GM12872 (cell line): ENCODE results near the gene FAM13B.

Experiments
- TF ChIP-seq, protein P1 (sequence below): IDR thresholded peaks from 3 replicates; pipeline ENCODE4 v1.5.1; 2011; ENCODE audit warnings: low read depth, mild to moderate bottlenecking, low read length, moderate library complexity; ENCODE audit not compliant: insufficient read depth

Gene FAM13B

DNA sequence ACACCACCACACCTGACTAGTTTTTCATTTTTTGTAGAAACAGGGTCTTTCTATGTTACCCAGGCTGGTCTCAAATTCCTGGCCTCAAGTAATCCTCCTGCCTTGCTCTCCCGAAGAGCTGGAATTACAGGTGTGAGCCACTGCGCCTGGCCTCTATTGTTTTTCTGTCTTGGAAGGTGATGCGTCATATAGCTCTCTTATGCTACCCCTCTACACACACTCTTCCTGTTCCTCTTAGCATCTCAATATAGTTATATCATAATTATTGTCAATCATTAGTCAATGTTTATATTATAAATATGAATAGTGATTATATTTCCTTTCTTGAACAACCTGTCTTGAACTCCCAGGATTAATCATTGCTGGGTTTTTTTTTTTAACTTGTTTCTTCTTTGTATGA, 136.3 kb downstream of the FAM13B start:
- TF ChIP-seq, protein P1, sequence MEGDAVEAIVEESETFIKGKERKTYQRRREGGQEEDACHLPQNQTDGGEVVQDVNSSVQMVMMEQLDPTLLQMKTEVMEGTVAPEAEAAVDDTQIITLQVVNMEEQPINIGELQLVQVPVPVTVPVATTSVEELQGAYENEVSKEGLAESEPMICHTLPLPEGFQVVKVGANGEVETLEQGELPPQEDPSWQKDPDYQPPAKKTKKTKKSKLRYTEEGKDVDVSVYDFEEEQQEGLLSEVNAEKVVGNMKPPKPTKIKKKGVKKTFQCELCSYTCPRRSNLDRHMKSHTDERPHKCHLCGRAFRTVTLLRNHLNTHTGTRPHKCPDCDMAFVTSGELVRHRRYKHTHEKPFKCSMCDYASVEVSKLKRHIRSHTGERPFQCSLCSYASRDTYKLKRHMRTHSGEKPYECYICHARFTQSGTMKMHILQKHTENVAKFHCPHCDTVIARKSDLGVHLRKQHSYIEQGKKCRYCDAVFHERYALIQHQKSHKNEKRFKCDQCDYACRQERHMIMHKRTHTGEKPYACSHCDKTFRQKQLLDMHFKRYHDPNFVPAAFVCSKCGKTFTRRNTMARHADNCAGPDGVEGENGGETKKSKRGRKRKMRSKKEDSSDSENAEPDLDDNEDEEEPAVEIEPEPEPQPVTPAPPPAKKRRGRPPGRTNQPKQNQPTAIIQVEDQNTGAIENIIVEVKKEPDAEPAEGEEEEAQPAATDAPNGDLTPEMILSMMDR, result no peak

DNA sequence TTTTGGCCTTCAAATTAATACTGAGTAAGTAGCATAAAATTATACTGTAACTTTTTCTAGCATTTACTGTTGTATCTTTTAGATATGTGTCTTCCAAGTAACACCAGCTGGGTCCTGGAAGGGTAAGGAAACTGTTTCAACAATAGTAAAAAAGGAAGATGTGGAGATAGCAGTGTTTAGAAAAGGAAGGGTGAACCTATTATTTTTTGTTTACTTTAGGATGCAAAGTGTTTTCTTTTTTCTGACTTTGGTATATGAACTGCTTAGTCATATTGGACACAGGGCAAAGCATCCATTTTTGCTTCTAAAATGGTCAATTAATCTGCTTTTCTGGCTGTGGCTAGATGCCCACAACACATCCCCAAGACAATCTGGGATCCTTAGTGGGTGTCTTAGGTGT, 138.3 kb downstream of the FAM13B start:
- TF ChIP-seq, protein P1, result no peak

DNA sequence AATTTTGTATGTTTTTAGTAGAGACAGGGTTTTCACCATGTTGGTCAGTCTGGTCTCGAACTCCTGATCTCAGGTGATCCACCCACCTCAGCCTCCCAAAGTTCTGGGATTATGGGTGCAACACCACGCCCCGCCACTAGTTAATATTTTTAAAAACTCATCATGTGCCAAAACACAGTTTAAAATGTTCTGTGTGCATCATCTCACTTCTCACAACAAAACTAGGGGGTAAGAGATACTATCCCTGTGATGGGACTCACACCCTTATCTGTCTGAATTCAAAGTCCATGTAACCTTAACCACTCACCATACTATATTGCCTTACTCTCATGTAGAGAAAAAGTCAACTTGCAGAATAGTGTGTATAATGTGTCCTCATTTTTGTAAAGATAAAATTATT, 141.0 kb downstream of the FAM13B start:
- TF ChIP-seq, protein P1, result peak; percentile 31; the same call in 1 of the 3 replicates

DNA sequence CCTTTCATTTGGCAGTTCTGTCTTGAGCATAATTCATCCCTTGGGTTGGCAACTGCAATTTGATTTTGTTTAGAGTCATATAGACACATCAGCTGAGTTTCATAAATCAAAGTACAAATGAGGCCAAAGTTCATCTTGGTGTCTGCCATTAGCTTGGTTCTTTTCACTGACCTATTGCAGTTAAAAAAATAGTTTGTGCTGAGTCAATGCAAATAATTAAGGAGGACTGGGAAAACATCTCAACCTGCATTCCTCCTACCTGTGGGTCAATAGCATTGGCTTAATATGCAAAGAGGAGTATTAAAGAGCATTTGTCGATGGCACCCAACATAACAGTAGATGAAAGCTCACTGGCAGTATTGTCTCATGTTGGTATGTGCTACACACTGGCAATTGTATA, 142.0 kb downstream of the FAM13B start:
- TF ChIP-seq, protein P1, result no peak

DNA sequence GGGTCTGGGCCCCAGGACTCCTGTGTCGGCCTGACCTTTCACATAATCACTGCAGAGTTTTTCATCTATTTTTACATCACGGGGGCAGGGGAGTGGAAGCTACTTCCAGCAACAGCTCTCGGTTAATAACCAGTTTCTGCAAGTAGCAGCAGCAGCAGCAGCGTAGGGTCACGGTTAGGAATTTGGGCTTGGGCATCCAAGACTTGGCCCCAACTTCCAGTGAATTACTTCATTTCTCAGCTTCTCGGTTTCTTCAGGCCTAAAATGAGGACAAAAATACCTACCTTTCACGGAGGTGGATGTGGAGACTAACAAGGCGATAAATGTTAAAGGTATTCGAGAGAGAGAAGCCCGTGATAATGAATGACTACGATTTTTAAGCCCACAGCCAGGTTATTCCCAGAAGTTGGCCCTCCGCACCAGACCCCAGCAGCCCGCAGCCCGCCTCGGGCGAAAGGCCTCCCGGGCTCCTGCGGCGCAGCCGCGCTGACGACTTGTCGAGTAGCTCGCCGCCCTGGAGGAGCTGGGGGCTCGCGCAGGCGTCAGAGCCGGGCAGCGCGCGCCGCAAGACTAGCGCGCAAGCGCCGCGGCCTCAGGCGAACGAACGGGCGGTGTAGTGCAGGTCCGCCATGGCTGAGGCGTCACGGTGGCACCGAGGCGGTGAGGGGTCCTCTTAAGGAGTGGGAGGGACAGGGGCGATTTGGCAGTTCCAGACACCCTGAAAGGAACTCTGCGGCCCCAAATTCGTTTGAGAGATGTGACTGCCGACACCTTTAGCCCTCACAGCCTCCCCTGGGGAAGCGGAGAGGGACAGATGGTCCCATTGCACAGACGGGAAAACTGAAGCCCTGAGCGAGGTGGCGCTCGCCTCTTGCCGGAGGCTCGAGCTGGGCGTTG, 143.8 kb downstream of the FAM13B start, which contains the start of gene PKD2L2:
Gene PKD2L2, plus strand, starts transcription at position 595 of the 897 bp plus-strand sequence. Its CDS starts 35 bp downstream, at position 630.
- TF ChIP-seq, protein P1, result peak; percentile 41

DNA sequence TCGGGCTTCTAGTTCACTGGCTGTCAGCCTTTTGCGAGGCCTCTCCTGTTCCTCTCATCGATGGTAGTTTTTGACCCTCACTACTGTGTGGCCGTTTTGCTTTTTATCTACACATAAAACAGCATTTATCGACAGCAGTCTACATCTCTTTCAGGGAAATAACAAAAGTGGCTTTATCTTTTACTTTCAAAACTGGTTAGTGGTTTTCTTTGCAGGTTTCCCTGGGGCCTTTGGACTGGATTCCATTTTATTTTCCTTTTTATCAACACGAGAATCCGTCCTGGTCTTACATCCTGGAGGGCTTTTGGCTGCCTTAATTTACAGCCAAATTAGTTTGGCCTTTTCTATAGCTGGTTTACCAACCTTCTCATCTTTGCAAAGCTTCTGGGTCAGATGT, 144.4 kb downstream of the FAM13B start:
- TF ChIP-seq, protein P1, result no peak
